ENCODE measurements around the gene PRMT3. TPM values are rescaled to one million over a fixed set of nuclear protein-coding genes. Genes with fewer than 3 reads are reported as not detected.
A peak's percentile ranks its signal among the peaks of the same experiment; 100 is the strongest.

PRMT3 gene
- total RNA-seq, 2 donors from 2014 or later, result 26.2 to 27.1 TPM

GRCh38 chr11:20474882-20475517 is 87.5 kb downstream of the PRMT3 start:
- H3K36me3 ChIP-seq (ENCODE audit: control insufficient read depth, insufficient read depth, low read length), result peaks cover 3% of the 10 kb centered on the region
- peaks cover 22% of the 10 kb centered on the region for H3K36me3 Mint-ChIP-seq (ENCODE audit: low read depth)
- H3K4me3 ChIP-seq (ENCODE audit: low read length), result no peak overlapping the region

DNA sequence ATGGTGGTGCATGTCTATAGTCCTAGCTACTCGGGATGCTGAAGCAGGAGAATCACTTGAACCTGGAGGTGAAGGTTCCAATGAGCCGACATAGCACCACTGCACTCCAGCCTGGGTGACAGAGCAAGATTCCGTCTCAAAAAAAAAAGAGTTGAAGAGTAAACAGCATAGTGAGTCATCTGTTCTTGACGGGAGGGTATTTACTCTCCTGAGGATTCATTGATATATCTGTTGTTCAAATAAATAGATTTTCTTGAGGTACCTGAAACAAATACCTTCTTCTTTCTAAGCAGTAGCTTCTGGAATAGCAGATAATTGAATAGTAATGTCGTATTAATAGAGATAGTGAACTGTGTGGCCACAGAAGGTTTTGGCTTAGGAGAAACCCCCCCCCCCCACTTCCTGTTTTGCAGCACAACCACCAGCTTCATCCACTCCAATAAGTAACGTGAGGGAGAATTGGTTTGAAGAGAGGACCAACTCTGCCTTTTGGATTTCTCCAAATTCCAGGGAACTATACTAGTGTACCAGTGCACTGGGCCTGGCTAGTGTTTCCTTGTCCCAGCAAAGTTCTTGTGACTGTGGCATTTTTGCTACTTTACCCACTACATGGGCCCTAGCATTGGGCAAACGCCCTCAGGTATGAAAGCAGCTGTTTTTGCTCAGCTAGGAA is 90.0 kb downstream of the PRMT3 start:
- TF ChIP-seq, protein P1, sequence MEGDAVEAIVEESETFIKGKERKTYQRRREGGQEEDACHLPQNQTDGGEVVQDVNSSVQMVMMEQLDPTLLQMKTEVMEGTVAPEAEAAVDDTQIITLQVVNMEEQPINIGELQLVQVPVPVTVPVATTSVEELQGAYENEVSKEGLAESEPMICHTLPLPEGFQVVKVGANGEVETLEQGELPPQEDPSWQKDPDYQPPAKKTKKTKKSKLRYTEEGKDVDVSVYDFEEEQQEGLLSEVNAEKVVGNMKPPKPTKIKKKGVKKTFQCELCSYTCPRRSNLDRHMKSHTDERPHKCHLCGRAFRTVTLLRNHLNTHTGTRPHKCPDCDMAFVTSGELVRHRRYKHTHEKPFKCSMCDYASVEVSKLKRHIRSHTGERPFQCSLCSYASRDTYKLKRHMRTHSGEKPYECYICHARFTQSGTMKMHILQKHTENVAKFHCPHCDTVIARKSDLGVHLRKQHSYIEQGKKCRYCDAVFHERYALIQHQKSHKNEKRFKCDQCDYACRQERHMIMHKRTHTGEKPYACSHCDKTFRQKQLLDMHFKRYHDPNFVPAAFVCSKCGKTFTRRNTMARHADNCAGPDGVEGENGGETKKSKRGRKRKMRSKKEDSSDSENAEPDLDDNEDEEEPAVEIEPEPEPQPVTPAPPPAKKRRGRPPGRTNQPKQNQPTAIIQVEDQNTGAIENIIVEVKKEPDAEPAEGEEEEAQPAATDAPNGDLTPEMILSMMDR (conservative IDR thresholded peaks at IDR 0.05), result no peak
- Mint-ChIP-seq H3K4me1 (peaks cover 18% of the 10 kb centered on the region), H3K9me3 (no peaks in the 10 kb centered on the region), H3K27ac (peak overlapping the region; percentile 52), H3K4me3 (no peak overlapping the region), H3K36me3 (ENCODE audit: low read depth) (peaks cover 8% of the 10 kb centered on the region), H3K27me3 (ENCODE audit: insufficient read depth) (no peaks in the 10 kb centered on the region)
- whole genome bisulfite sequencing, 2 experiments (ENCODE audit: insufficient coverage in 1 of 2, insufficient read length in 1 of 2), result 84% methylated on average over 3 to 6 of the region's 7 CpGs
- Histone ChIP-seq H3K9ac (ENCODE audit: extremely low read depth, low read length, poor library complexity, severe bottlenecking) (no peak overlapping the region), H3K4me1 (ENCODE audit: control insufficient read depth, insufficient read depth, low read length) (no peaks in the 10 kb centered on the region), H3K36me3 (ENCODE audit: control insufficient read depth, insufficient read depth, low read length) (no peaks in the 10 kb centered on the region), H3K27ac (ENCODE audit: low read depth, low read length) (no peak overlapping the region), H3K27me3 (ENCODE audit: control insufficient read depth, insufficient read depth, low read length, poor library complexity, severe bottlenecking) (no peaks in the 10 kb centered on the region), H3K4me3 (ENCODE audit: low read length) (no peak overlapping the region), H3K9me3 (ENCODE audit: control insufficient read depth, low read length) (no peaks in the 10 kb centered on the region)
- no peak for DNase-seq

More at GRCh38 chr11:20474882-20475517, 87.5 kb downstream of the PRMT3 start:
- TF ChIP-seq, protein P1 (conservative IDR thresholded peaks at IDR 0.05), result no peak
- 100% methylated on average over 2 of the region's 2 CpGs; no CpG with 5 or more reads in 1 of the 2 experiments for WGBS, 2 experiments (ENCODE audit: insufficient coverage in 1 of 2, insufficient read length in 1 of 2)
- H3K27ac Mint-ChIP-seq, result no peak overlapping the region
- H3K9me3 Mint-ChIP-seq, result peaks cover 7% of the 10 kb centered on the region
- H3K4me3 Mint-ChIP-seq, result no peak overlapping the region
- Histone ChIP-seq H3K4me1 (ENCODE audit: control insufficient read depth, insufficient read depth, low read length) (no peaks in the 10 kb centered on the region), H3K9me3 (ENCODE audit: control insufficient read depth, low read length) (peaks cover 11% of the 10 kb centered on the region), H3K9ac (ENCODE audit: extremely low read depth, low read length, poor library complexity, severe bottlenecking) (no peak overlapping the region), H3K27me3 (ENCODE audit: control insufficient read depth, insufficient read depth, low read length, poor library complexity, severe bottlenecking) (no peaks in the 10 kb centered on the region), H3K27ac (ENCODE audit: low read depth, low read length) (peak overlapping the region; percentile 7)
- no peaks in the 10 kb centered on the region for H3K27me3 Mint-ChIP-seq (ENCODE audit: insufficient read depth)
- DNase-seq, result no peak
- peaks cover 18% of the 10 kb centered on the region for H3K4me1 Mint-ChIP-seq

GRCh38 chr11:20479513-20479912 is 92.0 kb downstream of the PRMT3 start:
- no peak for DNase-seq
- H3K27ac Mint-ChIP-seq, result no peak overlapping the region
- H3K4me1 Mint-ChIP-seq, result peaks cover 13% of the 10 kb centered on the region
- H3K27ac ChIP-seq (ENCODE audit: low read depth, low read length), result no peak overlapping the region
- H3K9me3 Mint-ChIP-seq, result peaks cover 3% of the 10 kb centered on the region
- WGBS, 2 experiments (ENCODE audit: insufficient coverage in 1 of 2, insufficient read length in 1 of 2), result 90 to 97% methylated on average over 4 to 6 of the region's 6 CpGs
- H3K27me3 ChIP-seq (ENCODE audit: control insufficient read depth, insufficient read depth, low read length, poor library complexity, severe bottlenecking), result no peaks in the 10 kb centered on the region
- peaks cover 20% of the 10 kb centered on the region for H3K36me3 Mint-ChIP-seq (ENCODE audit: low read depth)
- no peak overlapping the region for H3K4me3 Mint-ChIP-seq
- TF ChIP-seq, protein P1 (conservative IDR thresholded peaks at IDR 0.05), result no peak
- peaks cover 8% of the 10 kb centered on the region for H3K9me3 ChIP-seq (ENCODE audit: control insufficient read depth, low read length)
- H3K9ac ChIP-seq (ENCODE audit: extremely low read depth, low read length, poor library complexity, severe bottlenecking), result no peak overlapping the region
- no peaks in the 10 kb centered on the region for H3K36me3 ChIP-seq (ENCODE audit: control insufficient read depth, insufficient read depth, low read length)
- no peaks in the 10 kb centered on the region for H3K4me1 ChIP-seq (ENCODE audit: control insufficient read depth, insufficient read depth, low read length)
- H3K27me3 Mint-ChIP-seq (ENCODE audit: insufficient read depth), result no peaks in the 10 kb centered on the region
- H3K4me3 ChIP-seq (ENCODE audit: low read length), result no peak overlapping the region
